ENCODE results near the gene RCSD1.
A peak's percentile ranks its signal among the peaks of the same experiment; 100 is the strongest.

RCSD1 gene

DNA sequence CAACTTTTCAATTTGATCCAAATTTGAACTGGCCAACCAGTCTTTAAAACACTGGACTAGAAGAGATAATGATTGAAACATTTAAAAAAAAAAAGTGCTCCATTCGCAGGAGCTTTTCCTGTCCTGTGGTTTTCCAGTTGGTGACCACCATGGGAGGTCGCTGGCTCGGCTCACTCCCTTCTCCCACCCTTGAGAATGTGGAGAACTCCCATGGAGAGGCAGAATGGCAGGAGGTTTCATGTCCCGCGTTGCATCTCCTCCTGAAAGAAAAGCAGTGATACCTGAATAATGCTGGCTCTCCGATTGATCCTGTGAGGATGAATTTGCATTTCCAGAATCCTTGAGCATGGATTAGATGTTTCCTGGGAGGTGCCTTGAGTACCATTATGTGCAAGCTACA lies 75.2 kb downstream of the RCSD1 start:
- no peak overlapping the region for H4K91ac ChIP-seq (ENCODE audit: low read depth, low read length)
- H2BK120ac ChIP-seq (ENCODE audit: insufficient read depth, low read length, poor library complexity) = peak overlapping the region; percentile 31
- H2BK12ac ChIP-seq (ENCODE audit: low read length) = no peak overlapping the region
- no peak overlapping the region for H2AK5ac ChIP-seq (ENCODE audit: low read length)
- DNase-seq = no peak
- no peaks in the 10 kb centered on the region for H3K27me3 ChIP-seq (ENCODE audit: insufficient read depth, low read length)
- H3K18ac ChIP-seq (ENCODE audit: low read length) = no peak overlapping the region
- H3K14ac ChIP-seq (ENCODE audit: low read length) = no peak overlapping the region
- no peak overlapping the region for H4K12ac ChIP-seq (ENCODE audit: low read depth, low read length)
- no peak overlapping the region for H4K8ac ChIP-seq (ENCODE audit: low read depth, low read length)
- H3K36me3 ChIP-seq (ENCODE audit: control insufficient read depth in 1 of 2, insufficient read depth in 2 of 2, low read length in 2 of 2) = no peaks in the 10 kb centered on the region
- no peaks in the 10 kb centered on the region for H3K79me2 ChIP-seq (ENCODE audit: control insufficient read depth, insufficient read depth, low read length, poor library complexity)
- H3K4me3 ChIP-seq (ENCODE audit: low read depth, low read length) = no peak overlapping the region
- H3K4ac ChIP-seq (ENCODE audit: low read depth, low read length) = no peak overlapping the region
- peaks cover 0 to 6% of the 10 kb centered on the region in 2 experiments for H3K4me1 ChIP-seq (ENCODE audit: control insufficient read depth in 1 of 2, insufficient read depth in 2 of 2, low read length in 2 of 2)
- H3K27ac ChIP-seq (ENCODE audit: low read depth, low read length) = no peak overlapping the region
- no peak overlapping the region for H2AFZ ChIP-seq (ENCODE audit: insufficient read depth, low read length, poor library complexity)
- H3K9me3 ChIP-seq (ENCODE audit: insufficient read depth, low read depth, low read length) = no peaks in the 10 kb centered on the region
- H3K79me1 ChIP-seq (ENCODE audit: low read length) = no peaks in the 10 kb centered on the region
- no CpG with 5 or more reads among the region's 6 CpGs for WGBS (ENCODE audit: extremely low coverage, insufficient coverage, insufficient read length)
- H3K9ac ChIP-seq (ENCODE audit: low read length) = no peak overlapping the region
- H3K4me2 ChIP-seq (ENCODE audit: low read length) = no peak overlapping the region
- no peak overlapping the region for H3K23ac ChIP-seq (ENCODE audit: low read length)
- H2BK5ac ChIP-seq (ENCODE audit: low read depth, low read length, poor library complexity) = no peak overlapping the region

DNA sequence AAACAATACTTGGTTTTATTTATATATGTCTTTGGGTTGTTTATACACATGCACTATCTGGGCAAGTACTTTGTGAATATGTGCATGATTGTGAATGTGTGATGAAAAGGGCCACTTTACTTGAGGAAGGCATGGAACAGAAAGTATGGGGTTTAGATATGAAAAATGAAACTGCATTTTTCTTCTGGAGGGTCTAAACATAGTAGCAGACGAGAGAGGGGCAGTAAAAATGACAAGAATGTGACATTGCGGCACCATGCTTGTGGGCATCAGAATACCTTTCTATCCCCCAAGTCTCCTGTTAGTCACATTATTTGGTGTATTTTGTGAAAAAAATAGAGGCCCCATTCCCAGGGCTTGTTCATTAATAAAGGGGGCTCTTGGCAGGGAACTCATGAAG lies 76.3 kb downstream of the RCSD1 start:
- no peak overlapping the region for H3K27ac ChIP-seq (ENCODE audit: low read depth, low read length)
- H2BK120ac ChIP-seq (ENCODE audit: insufficient read depth, low read length, poor library complexity) = no peak overlapping the region
- no peak overlapping the region for H2AFZ ChIP-seq (ENCODE audit: insufficient read depth, low read length, poor library complexity)
- H3K4me1 ChIP-seq (ENCODE audit: control insufficient read depth in 1 of 2, insufficient read depth in 2 of 2, low read length in 2 of 2) = peaks cover 0 to 3% of the 10 kb centered on the region in 2 experiments
- peak overlapping the region; percentile 20 for H3K4me2 ChIP-seq (ENCODE audit: low read length)
- no CpG with 5 or more reads among the region's 2 CpGs for WGBS (ENCODE audit: extremely low coverage, insufficient coverage, insufficient read length)
- H3K9ac ChIP-seq (ENCODE audit: low read length) = no peak overlapping the region
- H3K4me3 ChIP-seq (ENCODE audit: low read depth, low read length) = no peak overlapping the region
- H2AK5ac ChIP-seq (ENCODE audit: low read length) = no peak overlapping the region
- H3K36me3 ChIP-seq (ENCODE audit: control insufficient read depth in 1 of 2, insufficient read depth in 2 of 2, low read length in 2 of 2) = no peaks in the 10 kb centered on the region
- H3K4ac ChIP-seq (ENCODE audit: low read depth, low read length) = no peak overlapping the region
- H4K8ac ChIP-seq (ENCODE audit: low read depth, low read length) = no peak overlapping the region
- no peak overlapping the region for H2BK5ac ChIP-seq (ENCODE audit: low read depth, low read length, poor library complexity)
- no peak overlapping the region for H3K18ac ChIP-seq (ENCODE audit: low read length)
- no peak for DNase-seq
- no peak overlapping the region for H2BK12ac ChIP-seq (ENCODE audit: low read length)
- no peaks in the 10 kb centered on the region for H3K9me3 ChIP-seq (ENCODE audit: insufficient read depth, low read depth, low read length)
- no peaks in the 10 kb centered on the region for H3K79me2 ChIP-seq (ENCODE audit: control insufficient read depth, insufficient read depth, low read length, poor library complexity)
- H3K79me1 ChIP-seq (ENCODE audit: low read length) = no peaks in the 10 kb centered on the region
- H3K14ac ChIP-seq (ENCODE audit: low read length) = no peak overlapping the region
- H3K27me3 ChIP-seq (ENCODE audit: insufficient read depth, low read length) = no peaks in the 10 kb centered on the region
- no peak overlapping the region for H4K91ac ChIP-seq (ENCODE audit: low read depth, low read length)
- H3K23ac ChIP-seq (ENCODE audit: low read length) = no peak overlapping the region
- no peak overlapping the region for H4K12ac ChIP-seq (ENCODE audit: low read depth, low read length)

GRCh38 chr1:167706931-167707877 lies 77.2 kb downstream of the RCSD1 start:
- Histone ChIP-seq H2BK5ac (ENCODE audit: low read depth, low read length, poor library complexity) (no peak overlapping the region), H3K4me3 (ENCODE audit: low read depth, low read length) (no peak overlapping the region), H3K27me3 (ENCODE audit: insufficient read depth, low read length) (no peaks in the 10 kb centered on the region), H2BK12ac (ENCODE audit: low read length) (no peak overlapping the region), H2BK120ac (ENCODE audit: insufficient read depth, low read length, poor library complexity) (no peak overlapping the region), H3K79me1 (ENCODE audit: low read length) (no peaks in the 10 kb centered on the region), H2AFZ (ENCODE audit: insufficient read depth, low read length, poor library complexity) (no peak overlapping the region), H3K4me1 (ENCODE audit: control insufficient read depth in 1 of 2, insufficient read depth in 2 of 2, low read length in 2 of 2) (peaks cover 0 to 3% of the 10 kb centered on the region in 2 experiments), H3K18ac (ENCODE audit: low read length) (no peak overlapping the region), H3K4me2 (ENCODE audit: low read length) (no peak overlapping the region), H4K12ac (ENCODE audit: low read depth, low read length) (no peak overlapping the region), H3K79me2 (ENCODE audit: control insufficient read depth, insufficient read depth, low read length, poor library complexity) (no peaks in the 10 kb centered on the region), H3K23ac (ENCODE audit: low read length) (no peak overlapping the region), H3K9me3 (ENCODE audit: insufficient read depth, low read depth, low read length) (no peaks in the 10 kb centered on the region), H4K8ac (ENCODE audit: low read depth, low read length) (no peak overlapping the region), H3K14ac (ENCODE audit: low read length) (no peak overlapping the region), H2AK5ac (ENCODE audit: low read length) (no peak overlapping the region), H3K27ac (ENCODE audit: low read depth, low read length) (no peak overlapping the region), H4K91ac (ENCODE audit: low read depth, low read length) (no peak overlapping the region), H3K9ac (ENCODE audit: low read length) (no peak overlapping the region), H3K36me3 (ENCODE audit: control insufficient read depth in 1 of 2, insufficient read depth in 2 of 2, low read length in 2 of 2) (no peaks in the 10 kb centered on the region), H3K4ac (ENCODE audit: low read depth, low read length) (no peak overlapping the region)
- DNase-seq = no peak
- no CpG with 5 or more reads among the region's 10 CpGs for WGBS (ENCODE audit: extremely low coverage, insufficient coverage, insufficient read length)

- Histone ChIP-seq H3K18ac (ENCODE audit: low read length) (no peak overlapping the region), H2AFZ (ENCODE audit: insufficient read depth, low read length, poor library complexity) (no peak overlapping the region), H3K4ac (ENCODE audit: low read depth, low read length) (no peak overlapping the region), H3K4me2 (ENCODE audit: low read length) (no peak overlapping the region), H4K91ac (ENCODE audit: low read depth, low read length) (no peak overlapping the region), H3K23ac (ENCODE audit: low read length) (peak overlapping the region; percentile 40), H2BK5ac (ENCODE audit: low read depth, low read length, poor library complexity) (no peak overlapping the region), H3K27ac (ENCODE audit: low read depth, low read length) (no peak overlapping the region), H3K27me3 (ENCODE audit: insufficient read depth, low read length) (no peaks in the 10 kb centered on the region), H2BK12ac (ENCODE audit: low read length) (no peak overlapping the region), H3K79me2 (ENCODE audit: control insufficient read depth, insufficient read depth, low read length, poor library complexity) (no peaks in the 10 kb centered on the region), H3K9me3 (ENCODE audit: insufficient read depth, low read depth, low read length) (no peaks in the 10 kb centered on the region), H2AK5ac (ENCODE audit: low read length) (no peak overlapping the region), H4K8ac (ENCODE audit: low read depth, low read length) (no peak overlapping the region), H3K9ac (ENCODE audit: low read length) (no peak overlapping the region), H3K79me1 (ENCODE audit: low read length) (no peaks in the 10 kb centered on the region), H4K12ac (ENCODE audit: low read depth, low read length) (no peak overlapping the region), H3K14ac (ENCODE audit: low read length) (no peak overlapping the region), H3K4me1 (ENCODE audit: control insufficient read depth in 1 of 2, insufficient read depth in 2 of 2, low read length in 2 of 2) (peaks cover 0 to 3% of the 10 kb centered on the region in 2 experiments), H3K36me3 (ENCODE audit: control insufficient read depth in 1 of 2, insufficient read depth in 2 of 2, low read length in 2 of 2) (no peaks in the 10 kb centered on the region), H2BK120ac (ENCODE audit: insufficient read depth, low read length, poor library complexity) (no peak overlapping the region), H3K4me3 (ENCODE audit: low read depth, low read length) (no peak overlapping the region)
- no peak for DNase-seq
- WGBS (ENCODE audit: extremely low coverage, insufficient coverage, insufficient read length) = no CpG with 5 or more reads among the region's 4 CpGs
These were observed 77.9 kb downstream of the RCSD1 start for GRCh38 chr1:167707942-167708341.

Data from trophoblast cell (in vitro differentiated cells and primary cell).